Measurements from ENCODE around the gene PCDH18. TPM values are rescaled to one million over a fixed set of nuclear protein-coding genes. Genes with fewer than 3 reads are reported as not detected.
"Not testable (repeated sequence)": the region's sequence is repeated elsewhere in the genome, so short reads cannot be mapped to it uniquely, and the experiment has no call there.

The PCDH18 gene
- total RNA-seq, 1 donor from 2014 or later: 14.8 TPM

GRCh38 chr4:137541876-137542646 lies 9.8 kb upstream of the PCDH18 start:
- no peak overlapping the region for H3K27ac Mint-ChIP-seq (ENCODE audit: unreplicated experiment)
- H3K36me3 Mint-ChIP-seq (ENCODE audit: low read depth, unreplicated experiment): no peaks in the 10 kb centered on the region
- H3K27me3 Mint-ChIP-seq (ENCODE audit: unreplicated experiment): no peaks in the 10 kb centered on the region
- TF ChIP-seq CTCF (IDR thresholded peaks at IDR 0.05; ENCODE audit: unreplicated experiment): no peak
- no peak for DNase-seq (ENCODE audit: low spot score)
- no peak overlapping the region for H3K4me3 Mint-ChIP-seq (ENCODE audit: unreplicated experiment)
- H3K4me1 Mint-ChIP-seq (ENCODE audit: unreplicated experiment): peaks cover 9% of the 10 kb centered on the region
- no peaks in the 10 kb centered on the region for H3K9me3 Mint-ChIP-seq (ENCODE audit: unreplicated experiment)

DNA sequence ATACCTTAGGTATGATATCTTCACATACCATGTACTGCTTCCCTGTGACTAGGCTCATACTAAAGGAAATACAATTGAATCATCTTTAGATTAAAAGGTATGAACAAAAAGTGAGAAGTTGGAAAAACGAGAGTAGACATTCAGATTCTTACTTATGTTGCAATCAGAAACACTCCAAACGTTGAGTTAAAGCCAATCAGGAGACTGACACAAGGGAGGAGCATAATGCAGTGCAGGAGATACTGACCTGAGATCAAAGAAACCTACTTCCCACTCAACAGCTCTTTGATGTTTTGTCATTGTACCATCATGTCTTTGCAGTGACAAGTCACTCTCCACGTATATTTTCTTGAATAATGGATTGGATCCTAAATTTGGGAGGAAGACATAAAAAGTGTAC lies 8.9 kb upstream of the PCDH18 start:
- H3K4me1 Mint-ChIP-seq (ENCODE audit: unreplicated experiment): peaks cover 10% of the 10 kb centered on the region
- H3K36me3 Mint-ChIP-seq (ENCODE audit: low read depth, unreplicated experiment): no peaks in the 10 kb centered on the region
- H3K4me3 Mint-ChIP-seq (ENCODE audit: unreplicated experiment): no peak overlapping the region
- H3K27ac Mint-ChIP-seq (ENCODE audit: unreplicated experiment): no peak overlapping the region
- no peaks in the 10 kb centered on the region for H3K9me3 Mint-ChIP-seq (ENCODE audit: unreplicated experiment)
- no peak for TF ChIP-seq CTCF (IDR thresholded peaks at IDR 0.05; ENCODE audit: unreplicated experiment)
- no peaks in the 10 kb centered on the region for H3K27me3 Mint-ChIP-seq (ENCODE audit: unreplicated experiment)
- no peak for DNase-seq (ENCODE audit: low spot score)

- no peaks in the 10 kb centered on the region for H3K27me3 Mint-ChIP-seq (ENCODE audit: unreplicated experiment)
- no peaks in the 10 kb centered on the region for H3K9me3 Mint-ChIP-seq (ENCODE audit: unreplicated experiment)
- H3K27ac Mint-ChIP-seq (ENCODE audit: unreplicated experiment): no peak overlapping the region
- no peak for TF ChIP-seq CTCF (IDR thresholded peaks at IDR 0.05; ENCODE audit: unreplicated experiment)
- DNase-seq (ENCODE audit: low spot score): no peak
- H3K4me3 Mint-ChIP-seq (ENCODE audit: unreplicated experiment): no peak overlapping the region
- no peaks in the 10 kb centered on the region for H3K36me3 Mint-ChIP-seq (ENCODE audit: low read depth, unreplicated experiment)
- H3K4me1 Mint-ChIP-seq (ENCODE audit: unreplicated experiment): peaks cover 10% of the 10 kb centered on the region
Observed at GRCh38 chr4:137540356-137540755, 8.1 kb upstream of the PCDH18 start.

DNA sequence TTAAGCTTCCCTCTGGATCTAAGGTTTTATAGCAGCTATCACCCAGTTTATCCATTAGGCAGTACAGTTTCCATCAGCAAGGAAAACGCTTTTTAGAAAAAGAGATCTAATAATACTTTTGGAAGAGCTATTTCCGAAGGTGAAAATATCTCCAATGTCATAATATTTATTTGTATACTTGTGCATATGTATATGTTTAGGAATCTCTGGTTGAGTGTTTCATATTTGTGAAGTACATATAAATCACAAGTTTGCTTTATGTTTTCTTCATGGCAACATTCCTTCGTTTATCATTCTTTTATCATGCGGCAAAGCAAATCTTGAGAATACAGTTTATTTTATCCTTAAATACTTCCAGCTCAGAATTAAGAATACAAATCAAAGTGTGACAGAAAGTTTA lies 6.2 kb upstream of the PCDH18 start:
- Mint-ChIP-seq H3K9me3 (ENCODE audit: unreplicated experiment) (no peaks in the 10 kb centered on the region), H3K36me3 (ENCODE audit: low read depth, unreplicated experiment) (no peaks in the 10 kb centered on the region), H3K4me1 (ENCODE audit: unreplicated experiment) (peaks cover 17% of the 10 kb centered on the region), H3K27me3 (ENCODE audit: unreplicated experiment) (no peaks in the 10 kb centered on the region), H3K27ac (ENCODE audit: unreplicated experiment) (no peak overlapping the region), H3K4me3 (ENCODE audit: unreplicated experiment) (no peak overlapping the region)
- DNase-seq (ENCODE audit: low spot score): no peak
- no peak for TF ChIP-seq CTCF (IDR thresholded peaks at IDR 0.05; ENCODE audit: unreplicated experiment)

- peaks cover 15% of the 10 kb centered on the region for H3K4me1 Mint-ChIP-seq (ENCODE audit: unreplicated experiment)
- H3K9me3 Mint-ChIP-seq (ENCODE audit: unreplicated experiment); H3K27me3 Mint-ChIP-seq (ENCODE audit: unreplicated experiment); H3K36me3 Mint-ChIP-seq (ENCODE audit: low read depth, unreplicated experiment); H3K27ac Mint-ChIP-seq (ENCODE audit: unreplicated experiment); H3K4me3 Mint-ChIP-seq (ENCODE audit: unreplicated experiment); DNase-seq (ENCODE audit: low spot score): not testable (repeated sequence)
Observed at GRCh38 chr4:137537807-137538206, 5.5 kb upstream of the PCDH18 start.
